IMR-90 (cell line): ENCODE results near the gene SDCCAG8.

Source experiments
- BHLHE40 ChIP-seq: fragments of 150-350 bp; IDR thresholded peaks from 2 replicates; pipeline ENCODE4 v1.6.1; 2016; ENCODE audit warnings: mild to moderate bottlenecking, low read depth, low read length
- CEBPB ChIP-seq: IDR thresholded peaks from 2 replicates; pipeline ENCODE4 v1.6.1; 2012; ENCODE audit warnings: low read depth, low read length, improper control_type of control experiment
- CTCF ChIP-seq: conservative IDR thresholded peaks from 2 replicates; pipeline ENCODE4 v1.5.1; 2012; ENCODE audit warnings: mild to moderate bottlenecking, low read depth, low read length, improper control_type of control experiment
- ELK1 ChIP-seq: fragments of 150-350 bp; IDR thresholded peaks from 2 replicates; pipeline ENCODE4 v1.6.1; 2016; ENCODE audit warnings: low read depth, mild to moderate bottlenecking, low read length, moderate library complexity, borderline replicate concordance
- FOS ChIP-seq: fragments of 150-350 bp; IDR thresholded peaks from 2 replicates; pipeline ENCODE4 v1.6.1; 2016; ENCODE audit warnings: low read depth, low read length
- MAZ ChIP-seq: IDR thresholded peaks from 2 replicates; pipeline ENCODE4 v1.6.1; 2012; ENCODE audit warnings: low read depth, mild to moderate bottlenecking, low read length, improper control_type of control experiment, moderate library complexity, borderline replicate concordance
- MXI1 ChIP-seq: IDR thresholded peaks from 2 replicates; pipeline ENCODE4 v1.6.1; 2012; ENCODE audit warnings: low read depth, mild to moderate bottlenecking, low read length, moderate library complexity, borderline replicate concordance
- POLR2A ChIP-seq: IDR thresholded peaks from 2 replicates; pipeline ENCODE4 v1.6.1; 2012; ENCODE audit warnings: mild to moderate bottlenecking, low read depth, low read length
- RAD21 ChIP-seq: IDR thresholded peaks from 2 replicates; pipeline ENCODE4 v1.6.1; 2012; ENCODE audit warnings: low read length, improper control_type of control experiment
- RCOR1 ChIP-seq: IDR thresholded peaks from 2 replicates; pipeline ENCODE4 v1.6.1; 2012; ENCODE audit warnings: mild to moderate bottlenecking, low read length, improper control_type of control experiment; ENCODE audit not compliant: insufficient replicate concordance
- RFX5 ChIP-seq: IDR thresholded peaks from 2 replicates; pipeline ENCODE4 v1.8.0; 2012; ENCODE audit warnings: low read depth, mild to moderate bottlenecking, low read length, moderate library complexity
- SMC3 ChIP-seq: fragments of 150-350 bp; IDR thresholded peaks from 2 replicates; pipeline ENCODE4 v1.6.1; 2016; ENCODE audit warnings: low read depth, mild to moderate bottlenecking, antibody characterized with exemption, low read length, moderate library complexity
- USF2 ChIP-seq: fragments of 150-350 bp; IDR thresholded peaks from 2 replicates; pipeline ENCODE4 v1.6.1; 2017; ENCODE audit warnings: mild to moderate bottlenecking, antibody characterized with exemption, low read length, low read depth

GRCh38 chr1:243462929-243463697 is 207.3 kb downstream of the SDCCAG8 start:
- TF ChIP-seq CTCF (no peak), POLR2A (no peak), RCOR1 (no peak), FOS (no peak), RAD21 (no peak), BHLHE40 (no peak), RFX5 (no peak), MXI1 (no peak), CEBPB (no peak), USF2 (no peak), MAZ (no peak), SMC3 (no peak), ELK1 (no peak)
